Measurements from ENCODE around the gene CDK10. TPM values are rescaled to one million over a fixed set of nuclear protein-coding genes. Genes with fewer than 3 reads are reported as not detected.

CDK10 gene
- total RNA-seq, 1 experiment from 2014 or later = 76.6 TPM

- intact Hi-C loops (cut with micrococcal nuclease; ENCODE audit: unreplicated experiment) = loop anchor here (10.0 kb wide), 1 partner anchor 464 kb away; no protein-coding TSS in a partner anchor
- Histone ChIP-seq H3K4me3 (no peak overlapping the region), H3K27me3 (ENCODE audit: insufficient read depth, low read depth) (no peaks in the 10 kb centered on the region), H3K4me1 (replicated peaks; ENCODE audit: insufficient read depth) (peaks cover 4% of the 10 kb centered on the region; the same call in 1 of the 2 replicates), H3K9me3 (ENCODE audit: insufficient read depth, low read depth) (no peaks in the 10 kb centered on the region), H2AFZ (no peak overlapping the region), H3K79me2 (ENCODE audit: low read depth) (peaks cover 20% of the 10 kb centered on the region), H3K9me2 (ENCODE audit: insufficient read depth) (no peaks in the 10 kb centered on the region), H4K20me1 (ENCODE audit: insufficient read depth) (no peaks in the 10 kb centered on the region), H3K4me2 (no peak overlapping the region), H3K27ac (no peak overlapping the region), H3K36me3 (ENCODE audit: low read depth) (no peaks in the 10 kb centered on the region), H3F3A (ENCODE audit: insufficient read depth, low read depth) (peaks cover 26% of the 10 kb centered on the region; the same call in 1 of the 2 replicates)
- CTCF ChIA-PET = no interaction called here
- no TSS peak for BruUV-seq (replicated peaks)
- DNase-seq = peak in 1 of 2 experiments; percentile 9
- POLR2A ChIA-PET (ENCODE audit: unreplicated experiment) = no interaction called here
- TF ChIP-seq EZH2 (IDR thresholded peaks at IDR 0.05; ENCODE audit: low read depth) = no peak
- no peak for TF ChIP-seq CTCF (conservative IDR thresholded peaks at IDR 0.05)
Observed at GRCh38 chr16:89709166-89709565, 22.7 kb downstream of the CDK10 start.

- no peak overlapping the region for H3K4me3 ChIP-seq
- no peak overlapping the region for H3K4me2 ChIP-seq
- no peaks in the 10 kb centered on the region for H3K9me3 ChIP-seq (ENCODE audit: insufficient read depth, low read depth)
- H2AFZ ChIP-seq = no peak overlapping the region
- H3F3A ChIP-seq (ENCODE audit: insufficient read depth, low read depth) = peaks cover 32% of the 10 kb centered on the region; the same call in 1 of the 2 replicates
- DNase-seq = peak in 1 of 2 experiments; percentile 9
- BruUV-seq (replicated peaks) = no TSS peak
- POLR2A ChIA-PET (ENCODE audit: unreplicated experiment) = interaction anchor here (0.6 kb wide), 2 partner anchors 52 to 298 kb away, joined by 3 to 10 read pairs; partner anchors contain the start of genes CHMP1A and SPATA33
- H3K9me2 ChIP-seq (ENCODE audit: insufficient read depth) = no peaks in the 10 kb centered on the region
- CTCF ChIA-PET = no interaction called here
- H3K27ac ChIP-seq = no peak overlapping the region
- TF ChIP-seq EZH2 (IDR thresholded peaks at IDR 0.05; ENCODE audit: low read depth) (no peak), CTCF (conservative IDR thresholded peaks at IDR 0.05) (no peak)
- H3K79me2 ChIP-seq (ENCODE audit: low read depth) = peaks cover 26% of the 10 kb centered on the region
- no peaks in the 10 kb centered on the region for H4K20me1 ChIP-seq (ENCODE audit: insufficient read depth)
- H3K4me1 ChIP-seq (replicated peaks; ENCODE audit: insufficient read depth) = peaks cover 4% of the 10 kb centered on the region; the same call in 1 of the 2 replicates
- no peaks in the 10 kb centered on the region for H3K36me3 ChIP-seq (ENCODE audit: low read depth)
- no peaks in the 10 kb centered on the region for H3K27me3 ChIP-seq (ENCODE audit: insufficient read depth, low read depth)
- intact Hi-C loops (cut with micrococcal nuclease; ENCODE audit: unreplicated experiment) = loop anchor here (10.0 kb wide), 1 partner anchor 465 kb away; no protein-coding TSS in a partner anchor
Observed at GRCh38 chr16:89709716-89710432, 23.4 kb downstream of the CDK10 start.

GRCh38 chr16:89710709-89711564 is 24.4 kb downstream of the CDK10 start:
- H3K4me2 ChIP-seq = no peak overlapping the region
- H3K4me3 ChIP-seq = no peak overlapping the region
- H2AFZ ChIP-seq = no peak overlapping the region
- H4K20me1 ChIP-seq (ENCODE audit: insufficient read depth) = no peaks in the 10 kb centered on the region
- BruUV-seq (replicated peaks) = no TSS peak
- DNase-seq = peak in 1 of 2 experiments; percentile 11
- H3K27ac ChIP-seq = no peak overlapping the region
- no peaks in the 10 kb centered on the region for H3K36me3 ChIP-seq (ENCODE audit: low read depth)
- H3K27me3 ChIP-seq (ENCODE audit: insufficient read depth, low read depth) = no peaks in the 10 kb centered on the region
- H3K4me1 ChIP-seq (replicated peaks; ENCODE audit: insufficient read depth) = peaks cover 4% of the 10 kb centered on the region; the same call in 1 of the 2 replicates
- ChIA-PET POLR2A (ENCODE audit: unreplicated experiment) (interaction anchor here (0.6 kb wide), 1 partner anchor 297 kb away, joined by 3 read pairs; no protein-coding TSS in a partner anchor), CTCF (interaction anchor here (0.5 kb wide), 1 partner anchor 18 kb away, joined by 3 read pairs; no protein-coding TSS in a partner anchor)
- H3K9me3 ChIP-seq (ENCODE audit: insufficient read depth, low read depth) = no peaks in the 10 kb centered on the region
- peaks cover 34% of the 10 kb centered on the region; the same call in 1 of the 2 replicates for H3F3A ChIP-seq (ENCODE audit: insufficient read depth, low read depth)
- peaks cover 26% of the 10 kb centered on the region for H3K79me2 ChIP-seq (ENCODE audit: low read depth)
- no peaks in the 10 kb centered on the region for H3K9me2 ChIP-seq (ENCODE audit: insufficient read depth)
- TF ChIP-seq EZH2 (IDR thresholded peaks at IDR 0.05; ENCODE audit: low read depth) (no peak), CTCF (conservative IDR thresholded peaks at IDR 0.05) (no peak)
- intact Hi-C loops (cut with micrococcal nuclease; ENCODE audit: unreplicated experiment) = no loop called here

Data from PC-9 (cell line).